GM23338 (cell line): ENCODE results near the gene CFAP92.
"Not testable (repeated sequence)": the region's sequence is repeated elsewhere in the genome, so short reads cannot be mapped to it uniquely, and the experiment has no call there.

Experiments
- CTCF ChIP-seq, 2 experiments: fragments of 200-600 bp in 1 of 2; sonication (generic) in 1 of 2; conservative IDR thresholded peaks; 2 replicates each; pipeline versions ENCODE4 v1.5.1 to v1.6.1; 2016 to 2017; ENCODE audit warnings: antibody characterized with exemption in 2 of 2, low read depth in 2 of 2, mild to moderate bottlenecking in 2 of 2, moderate library complexity in 1 of 2
- JUNB ChIP-seq: IDR thresholded peaks from one replicate; pipeline ENCODE4 v1.6.1; 2016; ENCODE audit warnings: antibody characterized with exemption; ENCODE audit not compliant: unreplicated experiment

- not testable (repeated sequence) for TF ChIP-seq JUNB; CTCF (conservative IDR thresholded peaks at IDR 0.05; ENCODE audit: low read depth in 2 of 2)
These were observed 113.4 kb downstream of the CFAP92 start for GRCh38 chr3:128880455-128880854.
